Stimulated activated CD8-positive, alpha-beta memory T cell treated with anti-CD3 and anti-CD28 coated beads, Interleukin-12 subunit alpha, Interleukin-12 subunit beta, amount 100 ng/mL, for 4 hours (primary cell): ENCODE measurements around the gene SERPINA1.
"Not testable (repeated sequence)": the region's sequence is repeated elsewhere in the genome, so short reads cannot be mapped to it uniquely, and the experiment has no call there.

Experiments used
- DNase-seq: peaks from one replicate; pipeline ENCODE4 v3.0.0-alpha.2; 2020; ENCODE audit warnings: low read depth

SERPINA1 gene

GRCh38 chr14:94369766-94370523 is 18.5 kb downstream of the SERPINA1 start:
- DNase-seq = not testable (repeated sequence)

GRCh38 chr14:94368956-94369355 is 19.4 kb downstream of the SERPINA1 start:
- no peak for DNase-seq

- no peak for DNase-seq
Observed at GRCh38 chr14:94368243-94368590, 20.2 kb downstream of the SERPINA1 start.

GRCh38 chr14:94367347-94368242 is 20.8 kb downstream of the SERPINA1 start:
- no peak for DNase-seq

- no peak for DNase-seq
Observed at GRCh38 chr14:94366146-94366915, 22.1 kb downstream of the SERPINA1 start, which contains the start of gene SERPINA2. SERPINA2 (minus strand) TSS chr14:94366698.

- DNase-seq = no peak
Observed at GRCh38 chr14:94365624-94366023, 22.8 kb downstream of the SERPINA1 start.

GRCh38 chr14:94364964-94365363 is 23.4 kb downstream of the SERPINA1 start:
- DNase-seq = no peak

- DNase-seq = no peak
Observed at GRCh38 chr14:94364037-94364436, 24.4 kb downstream of the SERPINA1 start.

GRCh38 chr14:94363151-94363624 is 25.2 kb downstream of the SERPINA1 start:
- DNase-seq = no peak

- DNase-seq = no peak
Observed at GRCh38 chr14:94362614-94363133, 25.7 kb downstream of the SERPINA1 start.

GRCh38 chr14:94361682-94362081 is 26.7 kb downstream of the SERPINA1 start:
- DNase-seq = no peak

GRCh38 chr14:94360945-94361565 is 27.3 kb downstream of the SERPINA1 start:
- DNase-seq = no peak

GRCh38 chr14:94357166-94357565 is 31.2 kb downstream of the SERPINA1 start:
- DNase-seq = no peak

- DNase-seq = no peak
Observed at GRCh38 chr14:94356379-94357056, 31.9 kb downstream of the SERPINA1 start.

GRCh38 chr14:94355191-94355794 is 33.1 kb downstream of the SERPINA1 start:
- DNase-seq = no peak

GRCh38 chr14:94354638-94355185 is 33.7 kb downstream of the SERPINA1 start:
- DNase-seq = no peak

GRCh38 chr14:94354190-94354589 is 34.2 kb downstream of the SERPINA1 start:
- not testable (repeated sequence) for DNase-seq

- DNase-seq = no peak
Observed at GRCh38 chr14:94349276-94349675, 39.1 kb downstream of the SERPINA1 start.

GRCh38 chr14:94348836-94349235 is 39.6 kb downstream of the SERPINA1 start:
- no peak for DNase-seq

GRCh38 chr14:94346841-94347240 is 41.6 kb downstream of the SERPINA1 start:
- no peak for DNase-seq
